HG02623 (cell line): ENCODE data around the gene CXCL17.

Experiments
- ATAC-seq: cut with Tn5 transposase; IDR thresholded peaks from one replicate; pipeline ENCODE4 v1.9.1; 2021; ENCODE audit warnings: moderate library complexity; ENCODE audit not compliant: unreplicated experiment

CXCL17 gene

DNA sequence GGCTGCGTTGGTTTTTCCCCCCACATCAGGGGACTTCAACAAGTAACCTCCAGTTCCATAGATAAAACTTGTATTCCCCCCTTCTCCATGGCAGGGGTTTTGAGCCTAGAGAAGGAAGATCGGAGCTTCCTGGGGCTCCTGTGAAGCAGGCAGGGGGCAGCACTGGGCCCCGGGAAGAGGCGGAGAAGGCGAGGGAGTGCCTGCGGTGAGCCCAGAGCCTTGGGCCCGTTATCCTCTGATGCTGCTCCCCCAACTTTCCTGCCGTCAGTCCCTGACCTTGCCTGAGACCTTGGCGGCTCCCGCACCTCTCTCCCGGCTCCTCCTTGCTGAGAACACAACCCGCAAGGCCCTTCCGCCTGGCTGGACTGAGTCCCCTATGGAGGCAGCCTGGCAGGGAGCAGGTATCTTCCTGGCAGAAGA is 18.0 kb downstream of the CXCL17 start:
- ATAC-seq: no peak

DNA sequence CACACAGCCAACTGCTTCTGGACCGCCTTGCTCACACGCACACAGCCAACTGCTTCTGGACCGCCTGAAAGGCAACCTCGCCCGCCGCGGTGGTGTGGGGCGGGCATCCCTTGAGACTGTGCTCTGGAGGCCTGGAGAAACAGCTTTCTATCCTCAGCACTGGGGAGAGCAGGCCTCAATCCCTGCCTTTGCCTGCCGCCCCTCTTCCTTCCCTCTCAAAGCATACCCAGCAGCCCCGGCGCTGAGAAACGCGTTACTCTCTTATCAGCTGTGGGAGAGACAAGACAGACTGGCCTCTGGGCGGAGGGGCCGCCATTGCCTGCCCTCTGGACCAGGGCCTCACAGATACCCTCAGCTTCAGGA is 18.4 kb downstream of the CXCL17 start:
- no peak for ATAC-seq

DNA sequence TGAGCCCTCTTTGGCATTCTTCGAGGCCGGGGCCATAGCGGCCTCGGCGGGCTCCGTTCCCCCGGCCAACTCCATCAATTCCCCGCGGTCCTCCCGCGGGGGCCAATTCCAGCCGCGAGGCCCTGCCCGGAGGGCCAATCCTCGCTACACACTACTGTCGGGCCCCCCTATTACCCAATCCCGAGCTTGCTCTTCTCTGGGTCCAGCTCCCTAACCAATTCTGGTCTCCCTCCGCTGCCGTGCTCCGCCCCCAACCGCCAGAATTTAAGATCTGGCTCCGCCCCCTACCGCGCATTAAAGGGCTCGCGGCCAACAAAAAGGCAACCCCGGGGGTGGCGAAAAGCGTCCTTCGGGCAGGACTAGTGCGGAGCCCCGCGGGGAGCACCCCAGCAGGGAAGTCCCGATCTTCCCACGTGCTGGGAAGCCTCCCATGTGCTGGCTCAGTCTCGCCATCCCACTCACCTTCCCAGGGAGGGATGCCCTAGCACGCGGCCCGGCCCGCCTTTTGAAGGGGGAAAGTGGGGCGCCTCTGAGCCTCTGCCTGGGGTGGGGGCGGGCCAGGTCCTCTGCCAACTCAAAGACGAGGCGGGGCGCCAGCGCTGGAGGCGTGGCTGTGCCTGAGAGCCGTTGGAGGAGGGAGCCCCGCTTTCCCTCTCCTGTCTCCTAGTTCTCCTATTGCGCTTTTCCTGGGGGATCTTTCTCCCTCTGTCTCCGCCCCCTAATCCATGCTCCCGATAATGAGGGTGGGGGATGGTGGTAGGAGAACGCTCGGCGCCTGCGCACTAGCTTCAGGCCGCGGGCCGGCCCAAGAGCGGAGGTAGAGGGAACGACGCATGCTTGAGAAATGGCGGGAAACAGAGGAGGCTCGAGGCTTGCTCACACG is 19.0 kb downstream of the CXCL17 start:
- ATAC-seq: peak; percentile 92

DNA sequence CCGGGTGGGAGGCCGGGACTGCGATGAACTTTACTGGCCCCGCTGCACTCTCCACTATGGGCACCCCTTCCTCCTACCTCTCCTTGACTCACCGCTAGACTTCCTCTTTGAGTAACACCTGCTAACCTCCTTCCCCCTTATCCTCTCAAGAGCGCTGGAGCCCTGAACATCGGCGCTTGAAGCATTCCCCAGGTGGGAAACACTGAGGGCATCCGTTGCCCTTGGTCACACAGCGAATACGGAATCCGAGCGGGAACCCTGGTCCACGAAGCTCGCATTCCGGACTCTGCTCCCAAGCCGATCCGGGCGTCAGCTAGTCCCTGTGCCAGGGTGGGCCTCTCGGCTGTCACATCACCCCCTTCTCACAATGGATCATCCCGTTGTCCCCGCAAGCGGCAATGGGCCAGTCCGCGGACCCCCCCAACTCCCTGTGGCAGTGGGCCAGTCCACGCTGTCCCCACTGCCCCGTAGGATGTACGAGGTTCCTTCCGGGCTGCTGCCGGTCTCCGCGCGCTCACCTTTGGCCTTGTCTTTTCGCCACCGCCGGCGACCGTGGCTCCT is 19.8 kb downstream of the CXCL17 start:
- peak; percentile 34 for ATAC-seq

DNA sequence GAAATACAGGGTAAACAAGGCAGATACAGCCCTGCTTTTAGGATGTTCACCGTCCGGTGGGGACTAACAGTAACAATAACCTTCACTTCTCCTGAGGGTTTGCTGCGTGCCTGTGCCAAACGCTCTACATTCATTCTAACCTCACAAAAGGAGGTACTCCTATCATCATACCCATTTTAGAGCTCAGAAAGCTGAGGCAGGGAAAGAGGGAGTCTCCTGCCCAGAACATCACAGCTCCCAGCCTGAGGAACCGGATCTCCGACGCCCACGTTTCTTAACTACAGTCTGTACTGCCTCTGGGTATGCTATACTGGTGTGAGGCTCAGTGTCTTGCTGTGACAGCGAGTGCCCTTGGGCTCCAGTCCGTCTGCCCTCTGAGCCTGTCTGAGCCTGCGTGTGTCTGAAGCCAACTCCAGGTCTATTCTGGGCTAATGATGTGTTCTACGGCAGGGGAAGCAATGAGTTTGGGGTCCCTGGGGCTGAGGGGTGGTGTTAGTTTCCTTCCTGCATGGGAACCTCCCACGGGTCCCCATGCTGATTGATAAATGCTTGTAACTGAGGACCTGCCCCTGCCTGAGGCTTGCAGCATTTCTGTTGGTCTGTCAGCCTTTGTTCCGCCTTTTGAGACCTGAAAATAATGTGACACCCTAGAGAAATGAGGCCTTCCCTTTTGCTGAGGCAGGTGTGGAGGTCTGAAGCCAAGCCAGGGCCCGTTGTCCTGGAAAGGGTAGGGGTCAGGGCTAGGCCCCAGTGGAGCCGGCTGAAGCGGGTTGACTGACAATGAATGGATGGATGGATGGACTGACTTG is 20.4 kb downstream of the CXCL17 start:
- ATAC-seq: no peak

DNA sequence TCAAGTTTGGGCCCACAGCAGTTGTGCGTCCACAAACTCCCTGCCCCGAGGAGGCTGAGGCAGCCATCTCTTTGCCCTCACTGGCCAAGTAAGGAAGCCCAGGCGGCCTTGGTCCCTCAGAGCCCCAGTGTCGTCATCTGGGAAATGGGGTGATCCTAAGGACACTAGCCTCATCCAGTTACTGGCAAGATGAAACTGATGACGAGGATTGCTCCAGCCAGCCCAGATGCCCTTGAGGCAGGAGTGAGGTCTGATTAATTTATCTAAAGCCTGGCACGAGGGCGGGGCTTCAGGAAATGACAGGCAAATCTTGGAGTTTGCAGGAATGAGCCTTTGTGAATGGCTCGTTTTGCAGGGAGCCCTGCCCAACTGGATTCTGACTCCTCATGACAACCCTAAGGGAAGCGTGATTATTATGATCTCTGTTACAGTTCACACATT is 21.1 kb downstream of the CXCL17 start:
- ATAC-seq: no peak

DNA sequence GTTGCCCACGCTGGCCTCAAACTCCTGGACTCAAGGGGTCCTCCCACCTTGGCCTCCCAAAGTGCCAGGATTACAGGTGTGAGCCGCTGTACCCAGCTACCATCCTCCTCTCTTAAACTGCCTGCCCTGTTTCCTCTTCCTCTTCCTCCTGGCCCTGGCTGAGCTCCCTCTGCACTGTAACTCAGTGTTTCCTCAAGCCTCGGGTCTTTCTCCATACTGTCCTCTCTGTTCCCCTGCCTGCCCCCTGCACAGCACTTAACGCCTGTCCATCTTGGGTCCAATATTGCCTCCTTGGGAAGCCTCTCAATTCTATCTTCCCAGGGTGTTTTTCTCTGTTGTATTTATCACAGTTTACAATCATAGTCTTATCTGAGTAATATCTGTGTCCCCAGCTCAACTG is 21.6 kb downstream of the CXCL17 start:
- ATAC-seq: no peak

DNA sequence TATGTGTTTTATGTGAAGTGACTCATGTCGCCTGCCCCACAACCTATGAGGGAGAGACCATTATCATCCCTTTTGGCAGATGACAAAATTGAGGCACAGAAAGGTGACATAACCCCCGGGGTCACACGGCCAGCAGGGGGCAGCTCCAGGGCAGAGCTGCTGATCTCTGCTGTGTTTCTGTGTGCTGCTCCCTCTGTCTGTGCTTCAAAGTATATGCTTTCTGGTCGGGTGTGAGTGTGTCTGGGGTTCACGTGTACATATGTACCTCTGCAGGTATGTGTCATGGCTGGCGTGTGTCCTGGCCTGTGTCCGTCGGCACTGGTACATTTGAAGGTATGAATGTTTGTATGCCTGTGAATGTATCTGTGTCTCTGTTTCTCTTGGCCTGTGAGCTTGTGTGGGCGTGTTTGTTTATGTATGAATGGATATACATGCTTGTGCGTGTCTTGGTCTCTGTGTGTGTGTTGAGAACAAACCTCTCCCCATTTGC is 22.6 kb downstream of the CXCL17 start:
- ATAC-seq: no peak

DNA sequence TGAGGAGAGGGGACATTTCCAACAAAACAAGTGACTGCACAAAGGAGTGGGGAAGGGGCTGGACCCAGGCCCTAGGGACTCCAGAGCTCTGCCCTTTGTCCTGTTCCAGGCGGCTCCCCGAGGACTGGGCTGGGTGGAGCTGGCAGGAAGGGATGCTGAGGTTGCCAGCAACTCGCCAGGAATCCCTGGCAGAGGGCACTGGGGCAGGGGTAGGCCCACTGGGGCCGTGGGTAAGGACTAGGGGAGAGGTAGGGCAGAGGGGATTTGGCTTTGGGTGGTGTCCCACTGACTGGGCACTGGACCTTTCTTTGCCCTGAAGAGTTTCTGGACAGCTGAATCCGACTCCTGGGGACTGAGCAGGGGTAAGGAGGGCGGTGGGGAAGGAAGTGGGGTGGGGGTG is 23.4 kb downstream of the CXCL17 start:
- ATAC-seq: no peak

DNA sequence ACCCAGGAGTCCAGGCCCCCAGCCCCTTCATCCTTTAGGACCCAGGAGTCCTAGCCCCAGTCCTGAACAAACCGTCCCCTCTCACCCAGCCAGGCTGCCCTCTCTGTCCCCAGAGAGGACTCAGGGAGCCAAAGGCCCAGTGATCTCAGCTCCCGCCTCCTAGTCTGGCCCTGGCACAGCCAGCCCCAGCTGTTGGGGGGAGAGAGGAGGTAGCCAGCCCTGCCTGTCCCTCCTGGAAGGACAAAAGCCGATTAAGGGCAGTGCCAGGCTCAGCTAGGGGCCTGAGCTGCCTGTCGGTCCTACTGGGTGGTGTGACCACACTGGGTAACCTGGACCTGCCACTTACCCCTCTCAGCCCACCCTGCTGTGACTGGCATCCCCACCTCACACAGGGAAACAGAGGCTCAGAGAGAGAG is 30.1 kb downstream of the CXCL17 start:
- ATAC-seq: no peak

DNA sequence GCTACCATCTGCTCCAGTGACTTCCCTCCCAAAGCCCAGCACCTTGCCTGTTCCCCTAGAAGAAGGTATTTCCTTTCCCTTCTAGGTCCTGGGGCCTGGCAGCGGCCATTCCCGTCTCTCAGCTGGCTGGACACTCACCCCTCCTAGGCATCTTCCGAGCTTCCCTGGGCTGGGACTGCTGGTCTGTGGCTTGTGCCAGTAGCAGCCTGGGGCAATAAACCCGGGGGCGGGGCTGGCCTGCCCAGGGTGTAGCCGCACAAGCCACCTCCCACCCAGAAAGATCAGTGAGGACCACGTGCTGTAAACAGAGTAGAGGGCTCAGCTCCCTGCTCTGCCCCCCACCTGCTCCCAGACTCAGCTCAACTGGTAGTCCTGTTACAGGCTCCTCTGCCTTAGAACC is 30.5 kb downstream of the CXCL17 start:
- no peak for ATAC-seq

DNA sequence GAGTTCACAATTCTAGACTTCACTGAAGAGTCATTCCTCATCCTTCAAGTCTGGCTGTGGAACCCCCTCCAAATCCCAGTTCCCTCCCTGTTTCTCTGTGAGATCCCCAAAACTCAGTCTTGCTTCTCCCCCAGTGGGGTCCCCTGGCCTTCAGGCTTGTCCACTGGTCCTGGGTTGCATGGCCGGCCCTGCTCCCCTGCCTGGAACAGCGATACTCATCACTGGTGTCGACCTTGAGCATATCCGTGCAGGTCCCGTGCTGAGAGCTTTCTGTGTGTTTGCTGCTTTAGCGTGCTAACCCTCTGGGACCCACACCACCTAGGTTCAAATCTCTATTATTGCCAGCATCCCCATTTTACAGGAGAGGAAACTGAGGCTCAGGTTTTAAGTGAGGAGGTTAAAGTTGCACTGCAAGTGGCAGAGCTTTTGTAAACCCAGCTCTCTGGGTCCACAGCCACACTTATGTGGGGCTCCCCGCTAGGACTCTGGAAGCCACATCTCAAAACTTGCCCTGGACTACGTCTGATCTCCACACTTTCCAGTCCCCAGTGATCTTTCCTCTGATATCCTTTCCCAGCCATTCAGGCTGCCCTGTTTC is 31.1 kb downstream of the CXCL17 start:
- ATAC-seq: no peak

DNA sequence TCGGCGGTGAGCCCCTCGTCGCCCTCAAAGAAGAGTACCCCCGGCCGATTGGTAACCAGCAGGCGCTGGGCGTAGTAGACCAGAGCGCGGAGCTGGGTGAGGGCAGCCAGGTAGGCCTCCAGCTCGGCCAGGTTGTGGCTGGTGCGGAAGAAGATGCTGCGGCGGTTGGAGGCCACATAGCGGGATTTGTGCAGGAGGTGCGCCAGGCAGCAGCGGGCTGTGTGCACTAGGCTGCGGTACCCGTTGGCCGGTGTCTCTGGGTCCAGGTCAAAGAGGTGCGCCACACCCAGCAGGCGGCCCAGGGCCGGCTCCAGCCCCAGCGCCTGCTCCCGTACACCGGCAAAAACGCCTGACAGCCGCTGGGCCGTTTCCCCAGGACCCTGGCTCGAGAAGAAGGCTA is 32.4 kb downstream of the CXCL17 start:
- no peak for ATAC-seq

DNA sequence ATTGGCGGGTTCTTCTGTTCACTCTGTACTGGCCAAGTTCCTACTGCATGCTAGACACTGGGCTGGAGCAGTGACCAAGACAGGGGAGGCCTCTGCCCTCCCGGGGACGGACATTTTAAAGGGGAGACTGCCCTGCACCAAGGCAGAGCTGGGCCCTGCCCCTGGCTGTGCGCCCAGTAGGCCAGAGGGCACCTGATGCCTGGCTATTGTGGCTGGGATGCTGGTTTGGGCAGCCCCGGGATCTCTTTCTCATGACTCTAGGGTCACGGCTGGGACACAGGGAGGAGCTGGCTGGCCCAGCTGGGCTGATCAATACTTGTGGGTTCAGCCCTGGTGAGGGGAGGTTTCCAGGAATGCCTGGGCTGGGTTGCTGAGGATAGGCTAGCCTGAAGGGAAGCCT is 33.3 kb downstream of the CXCL17 start:
- no peak for ATAC-seq

DNA sequence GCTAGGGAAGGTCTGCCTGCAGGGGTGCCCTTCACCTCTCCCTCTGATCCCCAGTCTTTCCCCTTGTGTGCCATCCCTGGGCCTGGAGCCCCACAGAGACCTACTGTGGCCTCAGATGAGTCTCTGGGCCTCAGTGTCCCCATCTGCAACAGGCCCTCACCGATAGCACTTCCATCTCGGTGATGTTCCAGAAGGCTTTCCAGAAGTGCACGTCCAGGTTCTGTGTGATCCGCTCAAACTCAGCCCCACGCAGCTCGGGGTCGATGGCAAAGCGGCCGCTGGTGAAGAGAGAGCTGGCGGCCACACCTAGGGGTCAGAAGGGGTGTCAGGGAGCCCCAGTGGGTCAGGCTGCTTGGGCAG is 35.0 kb downstream of the CXCL17 start:
- no peak for ATAC-seq

DNA sequence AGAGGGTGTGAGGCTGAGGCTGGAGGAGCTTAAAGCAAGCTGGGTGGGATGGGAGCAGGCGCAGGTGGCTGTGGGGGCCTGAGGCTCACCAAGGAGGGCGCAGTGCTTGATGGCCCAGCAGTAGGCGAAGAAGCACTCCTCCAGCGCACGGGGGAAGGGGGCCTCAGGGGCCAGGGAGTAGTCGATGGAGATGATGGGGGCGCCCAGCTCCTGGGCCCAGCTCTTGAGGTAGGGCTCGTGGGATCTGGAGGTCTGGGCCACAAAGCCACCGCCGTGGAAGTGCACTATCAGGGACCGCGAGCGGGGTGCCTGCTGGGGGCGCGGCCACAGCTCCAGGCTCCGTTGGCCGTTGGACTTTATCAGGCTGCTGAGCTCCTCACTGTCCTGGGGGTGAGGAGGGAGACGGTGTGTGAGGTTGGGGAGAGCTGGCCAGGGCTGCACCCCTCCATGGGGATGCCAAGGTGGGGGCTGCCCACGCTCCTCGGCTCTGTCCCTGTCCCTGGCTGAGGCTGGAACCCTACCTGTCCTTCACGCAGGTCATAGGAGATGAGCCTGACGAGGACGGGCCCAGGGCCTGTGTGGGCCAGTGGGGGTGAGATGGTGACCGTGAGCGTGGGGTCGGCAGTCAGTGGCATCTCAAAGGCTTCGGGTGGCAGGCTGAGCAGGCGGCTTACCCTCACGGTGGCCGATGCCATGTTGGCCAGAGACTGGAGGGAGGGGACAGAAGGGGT is 35.5 kb downstream of the CXCL17 start:
- ATAC-seq: no peak

DNA sequence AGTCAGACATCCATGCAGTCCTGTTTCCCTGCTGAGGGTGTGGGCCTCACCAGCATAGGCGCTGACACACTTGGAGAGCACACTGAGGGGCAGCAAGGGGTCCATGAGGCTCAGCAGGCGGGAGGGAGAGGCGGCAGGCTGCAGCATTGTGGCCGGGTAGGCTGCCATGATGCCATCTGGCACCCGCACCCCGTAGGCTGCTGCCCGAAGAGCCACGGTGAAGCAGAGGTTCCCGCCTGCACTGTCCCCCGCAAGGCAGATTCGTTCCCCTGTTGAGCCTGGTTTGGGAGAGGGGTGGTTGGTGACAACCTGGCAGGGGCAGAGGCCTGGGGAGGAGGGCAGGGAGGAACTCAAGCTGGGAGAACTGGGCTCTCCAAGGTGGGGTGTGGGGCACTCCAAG is 36.6 kb downstream of the CXCL17 start:
- ATAC-seq: no peak

DNA sequence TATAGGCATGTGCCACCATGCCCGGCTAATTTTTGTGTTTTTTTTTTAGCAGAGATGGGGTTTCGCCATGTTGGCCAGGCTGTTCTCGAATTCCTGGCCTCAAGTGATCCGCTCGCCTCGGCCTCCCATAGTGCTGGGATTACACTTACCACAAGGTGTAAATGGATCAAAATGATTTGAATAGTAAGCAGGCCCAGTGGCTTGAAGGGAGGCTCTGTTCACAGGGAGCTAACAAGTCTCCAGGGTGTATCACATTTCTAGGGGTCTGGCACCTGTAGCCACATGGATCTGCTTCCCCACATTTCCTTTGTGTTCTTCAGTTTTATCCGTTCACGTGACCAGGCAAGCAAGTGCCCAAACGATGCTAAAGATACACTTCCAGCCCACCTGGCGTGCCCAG is 39.2 kb downstream of the CXCL17 start:
- ATAC-seq: no peak

DNA sequence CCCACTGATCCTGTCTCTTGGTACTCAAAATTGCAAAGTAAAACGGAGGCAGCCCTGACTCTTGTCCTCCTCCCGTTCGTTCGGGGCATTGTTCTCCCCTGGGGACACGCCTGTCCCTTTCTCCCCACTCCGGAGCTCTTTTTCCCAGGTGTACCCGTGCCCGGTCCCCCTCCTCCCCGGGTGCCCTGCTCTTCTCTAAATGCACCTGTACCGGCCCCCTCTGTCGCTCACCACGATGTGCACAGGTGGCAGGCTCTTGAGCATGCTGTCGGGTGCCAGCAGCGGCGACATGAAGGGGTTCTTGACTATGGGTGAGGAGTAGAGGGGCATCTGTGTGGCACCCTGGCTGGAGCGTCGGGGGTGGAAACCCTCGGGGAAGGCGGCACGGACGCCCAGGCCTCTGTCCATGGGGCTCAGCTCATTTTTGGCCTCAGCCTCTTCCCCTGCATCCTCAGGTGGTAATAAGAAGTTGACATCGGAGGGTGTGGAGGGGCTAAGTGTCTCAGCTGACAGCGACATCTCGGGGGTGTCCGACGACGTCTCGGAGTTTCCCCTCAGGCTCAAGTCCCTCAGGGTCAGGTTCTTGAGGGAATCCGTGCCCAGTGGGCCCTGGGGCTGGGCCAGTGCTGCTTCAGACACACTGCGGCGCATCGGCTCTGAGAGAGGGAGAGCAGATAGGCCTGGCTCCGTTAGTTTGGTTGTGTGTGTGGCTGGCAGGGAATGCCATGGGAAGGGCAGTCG is 40.2 kb downstream of the CXCL17 start:
- no peak for ATAC-seq
